Smooth muscle cell (in vitro differentiated cells): ENCODE results near the gene GRIFIN. TPM values are rescaled to one million over a fixed set of nuclear protein-coding genes. Genes with fewer than 3 reads are reported as not detected.
"Not testable (repeated sequence)": the region's sequence is repeated elsewhere in the genome, so short reads cannot be mapped to it uniquely, and the experiment has no call there.

Source experiments
- DNase-seq: peaks from one replicate; lab custom pipeline; 2025; ENCODE audit not compliant: unreplicated experiment; lab: John Stamatoyannopoulos, UW
- H2AFZ ChIP-seq: fragments of 200-600 bp; sonication (generic); 2 replicates; pipeline ENCODE4 v1.6.0; 2016; ENCODE audit warnings: antibody characterized with exemption, low read depth, mild to moderate bottlenecking
- H3F3A ChIP-seq: fragments of 200-600 bp; sonication (generic); 2 replicates; pipeline ENCODE4 v1.6.0; 2017; ENCODE audit warnings: antibody characterized with exemption, low read depth
- H3K27ac ChIP-seq: fragments of 200-600 bp; sonication (generic); 2 replicates; pipeline ENCODE4 v1.5.1; 2016; ENCODE audit warnings: low read depth, mild to moderate bottlenecking
- H3K27me3 ChIP-seq: fragments of 200-600 bp; sonication (generic); 2 replicates; pipeline ENCODE4 v1.6.1; 2016; ENCODE audit warnings: low read depth, mild to moderate bottlenecking
- H3K36me3 ChIP-seq: fragments of 200-600 bp; sonication (generic); 2 replicates; pipeline ENCODE4 v1.5.1; 2016; ENCODE audit warnings: low read depth
- H3K4me1 ChIP-seq: fragments of 200-600 bp; sonication (generic); 2 replicates; pipeline ENCODE4 v1.5.1; 2016; ENCODE audit warnings: low read depth
- H3K4me2 ChIP-seq: fragments of 200-600 bp; sonication (generic); 2 replicates; pipeline ENCODE4 v1.6.0; 2016; ENCODE audit warnings: mild to moderate bottlenecking
- H3K4me3 ChIP-seq: fragments of 200-600 bp; sonication (generic); 2 replicates; pipeline ENCODE4 v1.5.1; 2016; ENCODE audit warnings: mild to moderate bottlenecking
- H3K79me2 ChIP-seq: fragments of 200-600 bp; sonication (generic); 2 replicates; pipeline ENCODE4 v1.6.0; 2016; ENCODE audit warnings: low read depth, mild to moderate bottlenecking
- H3K9ac ChIP-seq: fragments of 200-600 bp; sonication (generic); 2 replicates; pipeline ENCODE4 v1.6.0; 2016; ENCODE audit warnings: low read depth
- H3K9me3 ChIP-seq: fragments of 200-600 bp; sonication (generic); replicated peaks from 2 replicates; pipeline ENCODE4 v1.5.1; 2016; ENCODE audit warnings: low read depth
- H4K20me1 ChIP-seq: fragments of 200-600 bp; sonication (generic); 2 replicates; pipeline ENCODE4 v1.6.0; 2016; ENCODE audit warnings: low read depth
- CTCF ChIP-seq: fragments of 200-600 bp; sonication (generic); IDR thresholded peaks from 2 replicates; pipeline ENCODE4 v1.5.1; 2017; ENCODE audit warnings: borderline replicate concordance, mild to moderate bottlenecking, antibody characterized with exemption; ENCODE audit not compliant: insufficient read depth, poor library complexity, severe bottlenecking
- WGBS: methylation state at CpG from one replicate; pipeline ENCODE4 v1.1.7; 2016; ENCODE audit warnings: low lambda C conversion rate; 5-methylcytosine and 5-hydroxymethylcytosine counted together
- polyA plus RNA-seq: library from polyadenylated mRNA; unstranded; fragments of >200 nt; fragmentation: Nextera tagmentation; extraction: Ambion mirVana; gene quantifications from 2 replicates; pipeline ENCODE4 v1.2.1, GENCODE V29; 2016
- total RNA-seq: library from RNA; depleted of rRNA; stranded (reverse); fragments of >200 nt; gene quantifications from 2 replicates; pipeline ENCODE4 v1.2.3, GENCODE V29; 2014

GRIFIN gene
- total and polyA plus RNA-seq, 2 experiments from 2014 or later, result not detected

- no peak for DNase-seq
Measured at GRCh38 chr7:2471022-2471329, 5.2 kb downstream of the GRIFIN start.

GRCh38 chr7:2470204-2471021, 5.8 kb downstream of the GRIFIN start:
- Histone ChIP-seq H2AFZ (no peak overlapping the region), H3K4me1 (no peaks in the 10 kb centered on the region), H3F3A (no peaks in the 10 kb centered on the region), H3K36me3 (no peaks in the 10 kb centered on the region), H3K9ac (no peak overlapping the region), H3K79me2 (no peaks in the 10 kb centered on the region), H3K27me3 (no peaks in the 10 kb centered on the region), H3K4me3 (no peak overlapping the region), H3K27ac (no peak overlapping the region), H4K20me1 (no peaks in the 10 kb centered on the region), H3K4me2 (no peak overlapping the region), H3K9me3 (no peaks in the 10 kb centered on the region)
- no peak for DNase-seq
- no peak for TF ChIP-seq CTCF
- WGBS, result 82% methylated on average over 19 of the region's 19 CpGs

More at GRCh38 chr7:2471022-2471329, 5.2 kb downstream of the GRIFIN start:
- no peaks in the 10 kb centered on the region for H3K9me3 ChIP-seq
- no peak overlapping the region for H2AFZ ChIP-seq
- no peaks in the 10 kb centered on the region for H3F3A ChIP-seq
- H3K27ac ChIP-seq, result no peak overlapping the region
- no peak overlapping the region for H3K4me3 ChIP-seq
- no peak overlapping the region for H3K9ac ChIP-seq
- no peaks in the 10 kb centered on the region for H3K79me2 ChIP-seq
- no peaks in the 10 kb centered on the region for H4K20me1 ChIP-seq
- H3K4me1 ChIP-seq, result no peaks in the 10 kb centered on the region
- TF ChIP-seq CTCF, result no peak
- H3K36me3 ChIP-seq, result no peaks in the 10 kb centered on the region
- WGBS, result 74% methylated on average over 5 of the region's 5 CpGs
- H3K27me3 ChIP-seq, result no peaks in the 10 kb centered on the region
- H3K4me2 ChIP-seq, result no peak overlapping the region

- not testable (repeated sequence) for H4K20me1 ChIP-seq, H3K36me3 ChIP-seq, H3K27me3 ChIP-seq, H2AFZ ChIP-seq, DNase-seq, H3K9me3 ChIP-seq, H3K27ac ChIP-seq, H3K9ac ChIP-seq, H3K4me3 ChIP-seq, H3K4me2 ChIP-seq, H3K79me2 ChIP-seq, H3F3A ChIP-seq, H3K4me1 ChIP-seq
- 84% methylated on average over 9 of the region's 9 CpGs for WGBS
Measured at GRCh38 chr7:2469460-2470203, 6.6 kb downstream of the GRIFIN start.

- Histone ChIP-seq H3K36me3 (no peaks in the 10 kb centered on the region), H3K9me3 (no peaks in the 10 kb centered on the region), H3K4me1 (no peaks in the 10 kb centered on the region), H3F3A (no peaks in the 10 kb centered on the region), H3K4me2 (no peak overlapping the region), H3K27me3 (no peaks in the 10 kb centered on the region), H3K79me2 (no peaks in the 10 kb centered on the region), H3K9ac (no peak overlapping the region), H2AFZ (no peak overlapping the region), H3K4me3 (no peak overlapping the region), H3K27ac (no peak overlapping the region), H4K20me1 (no peaks in the 10 kb centered on the region)
- TF ChIP-seq CTCF, result no peak
- 89% methylated on average over 7 of the region's 7 CpGs for WGBS
- no peak for DNase-seq
Measured at GRCh38 chr7:2468227-2468626, 8.0 kb downstream of the GRIFIN start.
